CD4-positive, alpha-beta T cell treated with Interleukin-15 for 1 hour (primary cell): ENCODE results near the gene PRSS50.

Experiments used
- DNase-seq: peaks from one replicate; pipeline ENCODE4 v3.0.0-alpha.2; 2020

PRSS50 gene

DNA sequence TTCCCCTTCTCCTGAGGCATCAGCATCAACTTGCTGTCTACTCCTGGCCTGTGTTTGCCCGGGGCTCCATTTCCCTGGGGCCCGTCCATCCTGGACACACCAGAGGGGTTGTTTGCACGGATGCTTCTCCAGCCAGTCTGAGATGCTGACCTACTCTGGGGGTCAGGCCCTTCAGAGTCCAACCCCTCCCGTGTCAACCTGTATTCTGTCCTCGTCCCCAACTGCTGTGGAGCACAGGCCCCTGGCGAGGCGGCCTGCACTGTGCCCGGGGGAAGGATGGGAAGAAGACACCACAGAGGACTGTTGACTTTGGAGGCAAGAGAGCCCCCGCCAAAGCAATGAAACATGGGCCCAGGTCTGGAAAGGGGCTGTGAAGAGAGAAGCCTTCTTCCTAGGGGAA, 50.0 kb downstream of the PRSS50 start:
- DNase-seq = no peak

DNA sequence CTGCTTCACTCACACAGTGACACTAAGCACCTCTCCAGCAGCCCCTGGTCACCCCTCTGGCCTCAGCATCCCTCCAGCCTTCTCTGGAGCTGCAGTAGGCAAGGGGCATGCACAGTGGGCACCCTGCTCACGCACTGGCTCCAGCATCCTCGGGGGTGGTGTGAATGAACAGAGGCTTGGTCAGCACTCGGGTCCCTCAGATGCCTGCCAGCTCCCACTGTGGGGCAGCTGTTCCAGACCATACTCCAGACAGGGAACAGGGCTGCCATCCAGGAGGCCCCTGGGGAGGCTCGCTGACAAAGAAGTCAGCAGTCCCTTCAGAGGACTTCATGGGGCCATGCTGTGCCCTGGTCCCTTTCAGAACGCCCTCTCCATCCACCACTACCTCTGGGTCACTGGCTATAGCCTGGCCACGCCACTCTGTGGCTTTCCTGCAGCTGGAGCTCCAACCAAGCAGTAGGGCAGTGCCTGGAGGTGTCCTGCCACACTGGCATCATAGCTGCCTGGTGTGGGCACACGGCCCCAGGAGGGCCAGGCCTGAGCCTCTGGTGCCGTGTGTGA, 50.5 kb downstream of the PRSS50 start:
- peak; percentile 10 for DNase-seq

DNA sequence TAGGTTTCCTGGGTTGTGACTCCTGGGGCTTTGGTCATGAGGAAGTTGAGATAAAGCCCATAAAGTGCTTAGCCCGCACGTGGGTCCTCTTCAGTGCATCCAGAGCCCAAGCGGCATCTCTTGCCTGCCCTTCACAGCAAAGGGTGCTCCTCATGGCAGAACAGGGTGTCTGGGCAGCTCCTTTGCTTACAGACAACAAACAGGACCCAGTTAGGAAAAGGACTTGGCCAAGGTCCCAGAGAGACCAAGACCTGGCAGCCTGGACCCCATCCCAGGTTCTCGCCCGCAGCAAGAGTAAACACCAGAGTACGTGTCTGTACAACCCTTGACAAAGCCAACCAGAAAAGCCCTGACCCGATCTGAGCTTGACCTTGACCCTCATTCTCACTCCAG, 51.2 kb downstream of the PRSS50 start:
- peak; percentile 16 for DNase-seq

- no peak for DNase-seq
Observed at GRCh38 chr3:46665763-46666452, 51.8 kb downstream of the PRSS50 start.

DNA sequence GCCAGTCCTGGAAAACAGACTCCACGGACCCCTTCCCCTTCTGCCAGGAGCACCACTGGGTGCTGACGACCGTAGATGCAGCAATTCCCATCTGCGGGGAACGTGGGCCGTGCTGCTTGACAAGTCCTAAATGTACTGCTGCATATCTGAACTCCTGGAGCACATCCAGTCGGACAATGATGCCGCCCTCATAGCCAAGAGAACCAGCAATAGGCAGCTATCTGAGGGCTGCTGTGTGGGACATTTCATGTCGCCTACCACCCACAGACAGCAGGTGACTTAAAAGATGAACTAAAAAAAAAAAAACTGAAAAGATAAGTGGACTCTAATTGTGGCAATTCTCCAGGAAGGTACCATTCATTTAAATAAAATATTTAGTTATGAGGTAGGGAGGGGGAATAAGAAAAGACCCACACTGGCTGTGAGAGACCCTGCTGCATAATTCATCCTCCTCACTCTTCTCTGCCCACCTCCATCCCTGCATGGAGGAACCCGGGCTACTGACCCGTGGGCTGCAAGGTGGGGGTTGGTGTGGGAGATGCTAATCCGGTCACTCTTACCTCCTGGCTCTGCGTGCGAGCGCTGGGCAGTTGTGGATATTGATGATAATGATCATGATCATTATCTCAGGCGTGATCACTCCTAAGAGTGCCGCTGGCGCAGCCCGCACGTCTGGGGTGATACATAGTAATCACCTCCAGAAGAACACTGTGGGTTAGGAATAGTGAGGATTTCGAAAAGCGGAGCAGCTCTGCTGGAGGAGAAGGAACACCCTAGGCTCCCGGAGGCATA, 52.5 kb downstream of the PRSS50 start:
- no peak for DNase-seq

DNA sequence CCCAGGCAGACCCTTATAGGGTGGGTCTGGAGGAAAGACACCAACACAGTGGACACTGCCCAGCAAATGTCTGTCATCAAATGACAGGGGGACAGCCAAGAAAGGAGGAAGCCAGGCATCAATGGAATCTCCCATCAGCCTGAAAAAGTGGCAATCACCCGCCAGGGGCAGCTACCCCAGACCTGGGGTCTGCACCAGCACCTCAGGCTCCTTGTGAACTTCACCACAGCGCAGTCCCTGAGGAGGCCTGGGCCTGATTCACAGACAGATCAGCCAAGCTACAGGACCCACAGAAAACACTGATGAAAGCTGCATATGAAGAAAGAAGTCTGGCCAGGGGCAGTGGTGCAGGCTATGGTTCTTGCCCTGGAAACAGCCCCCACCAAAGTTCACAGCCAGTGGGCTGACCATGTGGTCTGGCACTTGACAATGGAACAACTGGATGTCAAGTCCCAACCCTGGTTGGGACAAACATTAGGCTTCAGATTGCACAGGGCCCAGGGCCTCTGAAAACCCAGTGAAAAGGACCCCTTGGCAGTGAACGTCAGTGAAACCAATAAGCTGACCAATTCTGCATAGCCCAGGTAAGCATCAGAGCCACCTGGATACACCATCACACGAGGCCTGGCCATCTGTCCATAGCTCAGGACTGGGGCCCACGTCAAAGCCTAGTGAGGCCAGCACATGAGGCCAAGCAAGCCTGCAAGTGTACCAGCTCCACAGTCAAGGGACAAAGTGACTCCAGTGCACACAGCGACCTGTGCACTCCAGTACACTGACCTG, 53.3 kb downstream of the PRSS50 start:
- DNase-seq = no peak

GRCh38 chr3:46663591-46664135, 54.0 kb downstream of the PRSS50 start:
- no peak for DNase-seq

DNA sequence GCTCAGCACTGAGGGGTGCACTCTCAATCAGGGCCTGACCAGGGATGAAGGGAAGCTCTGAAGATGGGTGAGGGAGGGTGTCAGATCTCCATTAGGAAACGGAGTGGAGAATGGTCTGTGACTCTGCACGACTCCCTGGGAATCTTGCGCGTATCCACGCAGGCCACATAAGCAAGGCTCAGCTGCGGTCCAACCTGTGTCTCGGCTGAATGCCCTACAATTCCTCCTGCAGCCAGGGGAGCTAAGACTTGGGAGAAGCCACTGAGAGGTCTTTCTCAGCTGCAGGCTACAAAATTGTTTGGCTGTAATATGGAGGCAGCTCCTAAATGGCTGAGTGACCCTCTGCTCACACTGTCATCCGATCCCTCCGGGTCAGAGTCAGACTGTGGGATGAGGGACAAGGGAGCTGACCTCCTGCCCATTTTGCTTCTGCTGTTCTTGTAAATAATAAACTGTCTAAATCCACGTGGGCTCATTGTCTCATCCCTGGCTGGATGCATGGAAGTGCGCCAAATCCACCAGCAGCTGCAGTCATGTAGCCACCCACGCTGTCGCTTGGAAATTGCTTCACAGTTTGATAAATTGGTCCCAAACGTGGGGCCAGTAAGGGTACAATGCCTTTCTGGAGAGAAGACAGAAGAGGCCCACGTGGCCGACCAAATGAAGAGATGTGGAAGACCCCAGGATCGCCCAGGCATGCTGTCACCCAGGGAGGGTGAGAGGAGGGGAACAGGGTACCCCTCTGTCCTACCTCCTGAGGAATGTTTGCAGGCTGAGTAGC, 54.7 kb downstream of the PRSS50 start:
- no peak for DNase-seq
